Caco-2 (cell line): ENCODE data around the gene SENP7. TPM values are rescaled to one million over a fixed set of nuclear protein-coding genes. Genes with fewer than 3 reads are reported as not detected.

Experiments
- BruUV-seq: library from RNA; stranded (reverse); fragments of 400-500 nt; replicated peaks from 2 replicates; lab custom pipeline; 2021; lab: Mats Ljungman, UMichigan
- CTCF ChIA-PET: fragments of 300-600 bp; sonication (Branson Sonifier 250); formaldehyde crosslinking; loops from one replicate; lab custom pipeline; 2022; ENCODE audit warnings: antibody characterized with exemption; lab: Charles Lee
- POLR2A ChIA-PET: fragments of 300-600 bp; sonication (Branson Sonifier 250); formaldehyde crosslinking; loops from one replicate; lab custom pipeline; 2022; ENCODE audit warnings: antibody characterized with exemption; lab: Charles Lee
- DNase-seq, 2 experiments: peaks; one replicate each; pipeline versions ENCODE4 v3.0.0 to v3.0.0-alpha.2; 2020 to 2022
- H3K27me3 ChIP-seq: replicated peaks from 2 replicates; pipeline ENCODE4 v1.6.0; 2011; ENCODE audit warnings: low read length; ENCODE audit not compliant: control insufficient read depth, insufficient read depth
- H3K36me3 ChIP-seq: 2 replicates; pipeline ENCODE4 v1.5.1; 2011; ENCODE audit warnings: low read length; ENCODE audit not compliant: control insufficient read depth, insufficient read depth
- H3K4me1 ChIP-seq: fragments of 250-450 bp; sonication (Bioruptor Pico); 2 replicates; pipeline ENCODE4 v1.5.1; 2020; ENCODE audit warnings: mild to moderate bottlenecking
- H3K4me3 ChIP-seq: 2 replicates; pipeline ENCODE4 v1.5.1; 2011; ENCODE audit warnings: low read depth, mild to moderate bottlenecking, control low read depth, low read length
- H3K9me3 ChIP-seq: fragments of 250-450 bp; sonication (Bioruptor Pico); 2 replicates; pipeline ENCODE4 v1.5.1; 2020; ENCODE audit warnings: mild to moderate bottlenecking, moderate library complexity
- H3K27ac Mint-ChIP-seq: one replicate; pipeline ENCODE4 v1.8.0; 2022; ENCODE audit warnings: mixed read lengths; ENCODE audit not compliant: unreplicated experiment
- H3K27me3 Mint-ChIP-seq: one replicate; pipeline ENCODE4 v1.8.0; 2022; ENCODE audit warnings: mixed read lengths; ENCODE audit not compliant: insufficient read depth, unreplicated experiment
- H3K36me3 Mint-ChIP-seq: one replicate; pipeline ENCODE4 v1.8.0; 2022; ENCODE audit warnings: mild to moderate bottlenecking, mixed read lengths; ENCODE audit not compliant: insufficient read depth, unreplicated experiment
- H3K4me1 Mint-ChIP-seq: one replicate; pipeline ENCODE4 v1.8.0; 2022; ENCODE audit warnings: low read depth, mixed read lengths; ENCODE audit not compliant: unreplicated experiment
- H3K4me3 Mint-ChIP-seq: one replicate; pipeline ENCODE4 v1.8.0; 2022; ENCODE audit warnings: mild to moderate bottlenecking, moderate library complexity, mixed read lengths; ENCODE audit not compliant: unreplicated experiment
- H3K9me3 Mint-ChIP-seq: one replicate; pipeline ENCODE4 v1.8.0; 2022; ENCODE audit warnings: mixed read lengths; ENCODE audit not compliant: unreplicated experiment
- intact Hi-C: fragments of 100-400 bp; cut with micrococcal nuclease; formaldehyde crosslinking; loops from one replicate; pipeline ENCODE4 v1.10.0; 2022; ENCODE audit not compliant: unreplicated experiment
- total RNA-seq: library from RNA; stranded (reverse); gene quantifications from 2 replicates; pipeline ENCODE4 v1.2.3, GENCODE V29; 2022
- TF ChIP-seq, protein P1 (sequence below), 2 experiments: fragments of 200-600 bp in 1 of 2; IDR thresholded peaks; 1 replicate in 1 of 2; 2 replicates in 1 of 2; pipeline versions ENCODE4 v1.5.1 to v1.8.0; 2011 to 2022; ENCODE audit warnings: antibody characterized with exemption in 1 of 2, control low read depth in 1 of 2, inconsistent platforms in 1 of 2, low read depth in 1 of 2, low read length in 1 of 2, mild to moderate bottlenecking in 1 of 2, moderate library complexity in 1 of 2; ENCODE audit not compliant: insufficient read depth in 1 of 2, severe bottlenecking in 1 of 2, unreplicated experiment in 1 of 2

The SENP7 gene
- total RNA-seq, 1 experiment from 2014 or later, result 8.5 TPM

DNA sequence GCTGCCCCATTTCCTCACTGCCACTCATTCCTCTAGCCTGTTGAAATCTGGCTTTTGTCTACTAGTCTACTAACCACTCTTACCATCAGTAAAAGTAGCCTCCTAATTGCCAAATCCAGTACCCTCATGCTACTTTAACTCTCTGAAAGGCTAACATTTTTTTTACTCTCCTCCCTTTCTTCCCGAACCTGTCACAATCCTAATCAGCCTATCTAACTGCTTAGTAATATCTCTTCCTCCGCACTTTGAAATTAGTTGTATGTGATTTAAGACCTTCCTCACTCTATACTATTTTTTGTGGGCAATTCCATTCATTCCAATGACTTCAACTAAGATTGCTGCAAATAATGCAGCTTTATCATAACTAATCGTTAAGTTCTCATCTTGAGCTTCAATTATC is 3.7 kb downstream of the SENP7 start:
- intact Hi-C loops, result no loop called here
- TF ChIP-seq, protein P1, sequence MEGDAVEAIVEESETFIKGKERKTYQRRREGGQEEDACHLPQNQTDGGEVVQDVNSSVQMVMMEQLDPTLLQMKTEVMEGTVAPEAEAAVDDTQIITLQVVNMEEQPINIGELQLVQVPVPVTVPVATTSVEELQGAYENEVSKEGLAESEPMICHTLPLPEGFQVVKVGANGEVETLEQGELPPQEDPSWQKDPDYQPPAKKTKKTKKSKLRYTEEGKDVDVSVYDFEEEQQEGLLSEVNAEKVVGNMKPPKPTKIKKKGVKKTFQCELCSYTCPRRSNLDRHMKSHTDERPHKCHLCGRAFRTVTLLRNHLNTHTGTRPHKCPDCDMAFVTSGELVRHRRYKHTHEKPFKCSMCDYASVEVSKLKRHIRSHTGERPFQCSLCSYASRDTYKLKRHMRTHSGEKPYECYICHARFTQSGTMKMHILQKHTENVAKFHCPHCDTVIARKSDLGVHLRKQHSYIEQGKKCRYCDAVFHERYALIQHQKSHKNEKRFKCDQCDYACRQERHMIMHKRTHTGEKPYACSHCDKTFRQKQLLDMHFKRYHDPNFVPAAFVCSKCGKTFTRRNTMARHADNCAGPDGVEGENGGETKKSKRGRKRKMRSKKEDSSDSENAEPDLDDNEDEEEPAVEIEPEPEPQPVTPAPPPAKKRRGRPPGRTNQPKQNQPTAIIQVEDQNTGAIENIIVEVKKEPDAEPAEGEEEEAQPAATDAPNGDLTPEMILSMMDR (IDR thresholded peaks at IDR 0.05; ENCODE audit: insufficient read depth in 1 of 2, low read depth in 1 of 2, low read length in 1 of 2, severe bottlenecking in 1 of 2, unreplicated experiment in 1 of 2), result no peak
- H3K9me3 Mint-ChIP-seq, result no peaks in the 10 kb centered on the region
- CTCF ChIA-PET, result interaction anchor here (0.6 kb wide), 1 partner anchor 300 kb away, joined by 3 read pairs; no protein-coding TSS in a partner anchor
- H3K27me3 ChIP-seq, result no peaks in the 10 kb centered on the region
- DNase-seq, result no peak
- H3K4me3 Mint-ChIP-seq, result no peak overlapping the region
- no peaks in the 10 kb centered on the region for H3K36me3 ChIP-seq
- peaks cover 6% of the 10 kb centered on the region for H3K4me1 Mint-ChIP-seq
- no peak overlapping the region for H3K4me3 ChIP-seq
- peaks cover 16% of the 10 kb centered on the region for H3K36me3 Mint-ChIP-seq
- POLR2A ChIA-PET, result no interaction called here
- H3K4me1 ChIP-seq, result peaks cover 11% of the 10 kb centered on the region
- no peak overlapping the region for H3K27ac Mint-ChIP-seq
- H3K9me3 ChIP-seq, result no peaks in the 10 kb centered on the region
- no TSS peak for BruUV-seq
- H3K27me3 Mint-ChIP-seq, result no peaks in the 10 kb centered on the region

- Mint-ChIP-seq H3K27me3 (no peaks in the 10 kb centered on the region), H3K4me3 (no peak overlapping the region), H3K9me3 (no peaks in the 10 kb centered on the region), H3K4me1 (no peaks in the 10 kb centered on the region), H3K27ac (no peak overlapping the region), H3K36me3 (peaks cover 10% of the 10 kb centered on the region)
- Histone ChIP-seq H3K4me1 (no peaks in the 10 kb centered on the region), H3K4me3 (no peak overlapping the region), H3K36me3 (no peaks in the 10 kb centered on the region), H3K27me3 (no peaks in the 10 kb centered on the region), H3K9me3 (no peaks in the 10 kb centered on the region)
- DNase-seq, result no peak
- intact Hi-C loops, result no loop called here
- CTCF ChIA-PET, result no interaction called here
- POLR2A ChIA-PET, result no interaction called here
- BruUV-seq, result no TSS peak
- TF ChIP-seq, protein P1 (IDR thresholded peaks at IDR 0.05; ENCODE audit: insufficient read depth in 1 of 2, low read depth in 1 of 2, low read length in 1 of 2, severe bottlenecking in 1 of 2, unreplicated experiment in 1 of 2), result no peak
Measured at GRCh38 chr3:101501783-101502182, 11.2 kb downstream of the SENP7 start.

GRCh38 chr3:101500208-101500607 is 12.8 kb downstream of the SENP7 start:
- no peaks in the 10 kb centered on the region for H3K9me3 ChIP-seq
- no peaks in the 10 kb centered on the region for H3K27me3 ChIP-seq
- H3K27me3 Mint-ChIP-seq, result no peaks in the 10 kb centered on the region
- DNase-seq, result no peak
- no TSS peak for BruUV-seq
- no peak overlapping the region for H3K4me3 ChIP-seq
- H3K4me1 Mint-ChIP-seq, result no peaks in the 10 kb centered on the region
- H3K27ac Mint-ChIP-seq, result no peak overlapping the region
- POLR2A ChIA-PET, result no interaction called here
- CTCF ChIA-PET, result no interaction called here
- H3K36me3 Mint-ChIP-seq, result peaks cover 10% of the 10 kb centered on the region
- TF ChIP-seq, protein P1 (IDR thresholded peaks at IDR 0.05; ENCODE audit: insufficient read depth in 1 of 2, low read depth in 1 of 2, low read length in 1 of 2, severe bottlenecking in 1 of 2, unreplicated experiment in 1 of 2), result no peak
- H3K36me3 ChIP-seq, result no peaks in the 10 kb centered on the region
- no peaks in the 10 kb centered on the region for H3K9me3 Mint-ChIP-seq
- H3K4me1 ChIP-seq, result no peaks in the 10 kb centered on the region
- no peak overlapping the region for H3K4me3 Mint-ChIP-seq
- intact Hi-C loops, result no loop called here
